ENCODE measurements around the gene KCND2. TPM values are rescaled to one million over a fixed set of nuclear protein-coding genes. Genes with fewer than 3 reads are reported as not detected.

KCND2 gene
- total RNA-seq, 1 donor from 2014 or later = 0.38 TPM

DNA sequence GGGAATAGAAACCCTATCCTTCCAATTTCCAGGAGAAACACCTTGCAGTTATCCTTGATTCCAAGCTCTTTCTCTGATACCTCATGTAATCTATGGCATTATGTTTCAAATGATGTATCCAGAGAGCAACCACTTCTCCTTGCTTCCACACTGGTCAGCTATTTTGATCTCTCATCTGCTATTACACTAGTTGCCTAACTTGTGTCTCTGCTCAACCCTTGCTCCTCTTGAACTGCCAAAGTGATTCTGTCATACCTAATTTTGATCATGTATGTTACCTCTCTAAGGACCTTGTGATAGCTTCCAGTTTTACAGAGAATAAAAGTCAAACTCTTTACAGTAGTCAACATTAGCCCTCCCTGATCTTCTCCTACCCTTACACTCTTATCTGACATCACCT, 90.4 kb downstream of the KCND2 start:
- TF ChIP-seq, protein P1, sequence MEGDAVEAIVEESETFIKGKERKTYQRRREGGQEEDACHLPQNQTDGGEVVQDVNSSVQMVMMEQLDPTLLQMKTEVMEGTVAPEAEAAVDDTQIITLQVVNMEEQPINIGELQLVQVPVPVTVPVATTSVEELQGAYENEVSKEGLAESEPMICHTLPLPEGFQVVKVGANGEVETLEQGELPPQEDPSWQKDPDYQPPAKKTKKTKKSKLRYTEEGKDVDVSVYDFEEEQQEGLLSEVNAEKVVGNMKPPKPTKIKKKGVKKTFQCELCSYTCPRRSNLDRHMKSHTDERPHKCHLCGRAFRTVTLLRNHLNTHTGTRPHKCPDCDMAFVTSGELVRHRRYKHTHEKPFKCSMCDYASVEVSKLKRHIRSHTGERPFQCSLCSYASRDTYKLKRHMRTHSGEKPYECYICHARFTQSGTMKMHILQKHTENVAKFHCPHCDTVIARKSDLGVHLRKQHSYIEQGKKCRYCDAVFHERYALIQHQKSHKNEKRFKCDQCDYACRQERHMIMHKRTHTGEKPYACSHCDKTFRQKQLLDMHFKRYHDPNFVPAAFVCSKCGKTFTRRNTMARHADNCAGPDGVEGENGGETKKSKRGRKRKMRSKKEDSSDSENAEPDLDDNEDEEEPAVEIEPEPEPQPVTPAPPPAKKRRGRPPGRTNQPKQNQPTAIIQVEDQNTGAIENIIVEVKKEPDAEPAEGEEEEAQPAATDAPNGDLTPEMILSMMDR (IDR thresholded peaks at IDR 0.05) = no peak
- H3K9me3 ChIP-seq = no peaks in the 10 kb centered on the region
- H3K27me3 ChIP-seq (ENCODE audit: low read depth) = no peaks in the 10 kb centered on the region
- no peak overlapping the region for H3K4me3 ChIP-seq
- no peak overlapping the region for H3K27ac ChIP-seq
- no peaks in the 10 kb centered on the region for H3K36me3 ChIP-seq
- ATAC-seq = no peak
- DNase-seq = no peak
- no peaks in the 10 kb centered on the region for H3K4me1 ChIP-seq
- intact Hi-C loops (cut with DNase I) = no loop called here

DNA sequence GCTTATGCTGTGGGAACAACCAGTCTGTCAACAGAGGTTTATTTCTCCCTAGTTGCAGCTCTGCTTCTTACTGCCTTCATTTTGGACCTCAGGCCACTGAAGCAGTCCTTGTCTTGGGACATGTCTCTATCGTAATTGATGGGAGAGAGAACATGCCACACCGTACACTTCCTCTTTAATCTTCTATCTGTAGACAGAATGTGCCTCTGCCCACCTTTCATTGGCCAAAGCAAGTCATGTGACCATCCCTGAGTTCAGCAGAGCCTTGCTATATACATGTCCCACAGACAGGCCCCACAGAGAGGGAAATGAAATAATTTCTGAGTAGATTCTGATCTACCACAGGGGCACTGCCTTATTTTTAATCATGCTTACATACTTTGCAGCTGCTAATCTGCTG, 98.0 kb downstream of the KCND2 start:
- Histone ChIP-seq H3K4me3 (no peak overlapping the region), H3K36me3 (no peaks in the 10 kb centered on the region), H3K9me3 (no peaks in the 10 kb centered on the region), H3K27me3 (ENCODE audit: low read depth) (no peaks in the 10 kb centered on the region), H3K4me1 (no peaks in the 10 kb centered on the region), H3K27ac (no peak overlapping the region)
- intact Hi-C loops (cut with DNase I) = no loop called here
- no peak for DNase-seq
- TF ChIP-seq, protein P1 (IDR thresholded peaks at IDR 0.05) = no peak
- ATAC-seq = no peak

DNA sequence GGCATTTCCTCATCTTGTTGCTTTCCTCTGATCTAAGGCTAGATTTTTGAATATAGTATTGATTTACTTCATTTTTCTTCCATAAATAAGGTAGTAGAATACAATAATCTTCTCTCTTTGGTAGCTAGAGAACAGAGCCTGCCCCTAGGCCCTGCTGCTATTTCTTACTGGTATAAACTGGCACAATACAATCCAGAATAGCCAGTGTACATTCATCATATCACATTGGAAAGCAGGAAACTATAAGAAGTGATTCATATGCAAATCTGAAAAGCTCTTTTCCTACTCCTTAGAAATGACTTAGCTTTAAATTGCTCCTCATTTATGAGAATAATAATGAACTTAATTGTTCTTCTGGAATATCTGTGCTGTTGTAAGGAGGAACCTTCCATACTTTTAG, 100.2 kb downstream of the KCND2 start:
- Histone ChIP-seq H3K4me3 (no peak overlapping the region), H3K4me1 (no peaks in the 10 kb centered on the region), H3K36me3 (no peaks in the 10 kb centered on the region), H3K27ac (no peak overlapping the region), H3K27me3 (ENCODE audit: low read depth) (no peaks in the 10 kb centered on the region), H3K9me3 (no peaks in the 10 kb centered on the region)
- no peak for ATAC-seq
- DNase-seq = no peak
- intact Hi-C loops (cut with DNase I) = no loop called here
- TF ChIP-seq, protein P1 (IDR thresholded peaks at IDR 0.05) = no peak

DNA sequence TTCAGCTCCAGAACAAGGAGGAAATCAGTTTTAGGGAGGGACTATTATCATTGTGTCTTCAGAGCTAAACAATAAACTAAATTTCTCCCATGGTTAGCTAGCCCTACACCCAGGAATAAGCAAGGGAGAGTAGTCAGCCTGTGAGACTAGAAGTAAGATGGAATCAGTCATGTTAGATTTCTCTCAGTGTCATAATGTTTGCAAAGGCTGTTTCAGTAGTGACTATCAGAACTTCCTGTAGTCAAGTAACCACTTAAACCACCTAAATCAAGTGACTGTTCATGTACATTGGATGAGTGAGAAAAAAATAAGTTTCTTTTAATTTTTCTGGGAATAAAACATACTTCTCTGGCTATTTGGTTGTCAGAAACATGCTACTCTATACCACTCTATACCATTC, 121.6 kb downstream of the KCND2 start:
- ATAC-seq = no peak
- intact Hi-C loops (cut with DNase I) = no loop called here
- H3K4me3 ChIP-seq = no peak overlapping the region
- H3K27ac ChIP-seq = no peak overlapping the region
- H3K27me3 ChIP-seq (ENCODE audit: low read depth) = no peaks in the 10 kb centered on the region
- no peaks in the 10 kb centered on the region for H3K4me1 ChIP-seq
- no peak for DNase-seq
- TF ChIP-seq, protein P1 (IDR thresholded peaks at IDR 0.05) = no peak
- no peaks in the 10 kb centered on the region for H3K36me3 ChIP-seq
- no peaks in the 10 kb centered on the region for H3K9me3 ChIP-seq

DNA sequence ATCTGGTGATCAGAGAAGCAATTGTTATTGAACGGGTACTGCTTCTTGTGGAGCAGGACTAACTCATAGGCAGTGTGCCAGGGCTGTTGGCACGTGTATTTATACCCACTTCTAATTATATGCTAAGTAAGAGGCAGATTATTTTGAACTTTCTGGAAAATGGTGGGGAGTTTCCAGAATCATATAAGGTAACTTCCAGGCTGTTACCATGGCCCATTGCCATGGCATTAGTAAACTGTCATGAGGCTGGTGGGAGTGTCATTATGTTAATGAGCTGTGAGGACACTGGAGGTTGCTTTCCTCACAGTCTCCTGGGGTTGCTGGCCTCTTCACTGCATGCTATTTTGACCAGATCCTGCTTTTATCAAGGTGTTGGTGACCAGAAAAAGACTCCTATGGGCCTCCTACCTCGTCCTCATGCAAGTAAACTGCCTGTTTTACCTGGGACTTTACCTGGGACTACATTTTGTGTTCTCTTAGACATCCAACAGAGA, 122.6 kb downstream of the KCND2 start:
- Histone ChIP-seq H3K4me1 (no peaks in the 10 kb centered on the region), H3K27ac (no peak overlapping the region), H3K36me3 (no peaks in the 10 kb centered on the region), H3K27me3 (ENCODE audit: low read depth) (no peaks in the 10 kb centered on the region), H3K4me3 (no peak overlapping the region), H3K9me3 (no peaks in the 10 kb centered on the region)
- TF ChIP-seq, protein P1 (IDR thresholded peaks at IDR 0.05) = no peak
- ATAC-seq = no peak
- no peak for DNase-seq
- intact Hi-C loops (cut with DNase I) = no loop called here
